CD4-positive, CD25-positive, alpha-beta regulatory T cell (primary cell): ENCODE data around the gene APOL2. TPM values are rescaled to one million over a fixed set of nuclear protein-coding genes. Genes with fewer than 3 reads are reported as not detected.
A peak's percentile ranks its signal among the peaks of the same experiment; 100 is the strongest.
"Not testable (repeated sequence)": the region's sequence is repeated elsewhere in the genome, so short reads cannot be mapped to it uniquely, and the experiment has no call there.

Experiments
- ATAC-seq, 2 donors: fragments of 150-1000 bp; cut with Tn5 transposase; one replicate each; pipeline ENCODE4 v1.10.0; 2021; ENCODE audit warnings: low read depth in 2 of 2, moderate number of reproducible peaks in 2 of 2, moderate library complexity in 1 of 2
- DNase-seq, 3 donors: peaks; one replicate each; pipeline versions ENCODE4 v3.0.0 to v3.0.0-alpha.2; 2012 to 2022; ENCODE audit warnings: mixed read lengths in 1 of 3
- H3K27ac ChIP-seq: one replicate; pipeline ENCODE4 v1.7.0; 2013; ENCODE audit warnings: mild to moderate bottlenecking, low read length; ENCODE audit not compliant: insufficient read depth, poor library complexity, severe bottlenecking
- H3K27me3 ChIP-seq: one replicate; pipeline ENCODE4 v1.7.0; 2013; ENCODE audit warnings: low read length; ENCODE audit not compliant: control insufficient read depth, insufficient read depth
- H3K36me3 ChIP-seq: one replicate; pipeline ENCODE4 v1.7.0; 2013; ENCODE audit warnings: mild to moderate bottlenecking, low read length, moderate library complexity; ENCODE audit not compliant: control insufficient read depth, insufficient read depth
- H3K4me1 ChIP-seq: 2 replicates; pipeline ENCODE4 v1.7.0; 2013; ENCODE audit warnings: mild to moderate bottlenecking, low read length; ENCODE audit not compliant: insufficient read depth, control insufficient read depth, poor library complexity, severe bottlenecking
- H3K4me3 ChIP-seq: one replicate; pipeline ENCODE4 v1.7.0; 2013; ENCODE audit warnings: low read depth, mild to moderate bottlenecking, low read length, moderate library complexity
- H3K9me3 ChIP-seq, 2 experiments: 1 replicate in 1 of 2; 2 replicates in 1 of 2; pipeline ENCODE4 v1.7.0; 2013; ENCODE audit warnings: low read length in 2 of 2, mild to moderate bottlenecking in 1 of 2, moderate library complexity in 1 of 2; ENCODE audit not compliant: control insufficient read depth in 2 of 2
- H3K27ac Mint-ChIP-seq, 3 donors: one replicate each; pipeline ENCODE4 v1.8.0; 2020 to 2022; ENCODE audit warnings: mild to moderate bottlenecking in 3 of 3, mixed read lengths in 3 of 3, moderate library complexity in 2 of 3
- H3K27me3 Mint-ChIP-seq: one replicate; pipeline ENCODE4 v1.8.0; 2022; ENCODE audit warnings: mild to moderate bottlenecking, mixed read lengths
- H3K36me3 Mint-ChIP-seq: one replicate; pipeline ENCODE4 v1.8.0; 2020; ENCODE audit warnings: mixed read lengths
- H3K4me1 Mint-ChIP-seq, 4 donors: one replicate each; pipeline ENCODE4 v1.8.0; 2020 to 2022; ENCODE audit warnings: mixed read lengths in 4 of 4, mild to moderate bottlenecking in 1 of 4
- H3K4me3 Mint-ChIP-seq, 4 donors: one replicate each; pipeline ENCODE4 v1.8.0; 2020 to 2022; ENCODE audit warnings: mild to moderate bottlenecking in 4 of 4, mixed read lengths in 4 of 4, moderate library complexity in 3 of 4
- H3K9me3 Mint-ChIP-seq, 7 donors: one replicate each; pipeline ENCODE4 v1.8.0; 2020 to 2022; ENCODE audit warnings: mixed read lengths in 7 of 7, mild to moderate bottlenecking in 3 of 7, moderate library complexity in 2 of 7
- polyA plus RNA-seq, 4 donors: library from polyadenylated mRNA; unstranded; fragments of 300-500 nt; fragmentation: Illumina TruSeq; gene quantifications; one replicate each; pipeline ENCODE4 v1.2.3, GENCODE V29; 2021
- total RNA-seq: library from RNA; stranded (reverse); gene quantifications from one replicate; pipeline ENCODE4 v1.2.3, GENCODE V29; 2022

Gene APOL2
- total and polyA plus RNA-seq, 5 donors from 2014 or later: 18.8 to 69.7 (median 22.3) TPM

DNA sequence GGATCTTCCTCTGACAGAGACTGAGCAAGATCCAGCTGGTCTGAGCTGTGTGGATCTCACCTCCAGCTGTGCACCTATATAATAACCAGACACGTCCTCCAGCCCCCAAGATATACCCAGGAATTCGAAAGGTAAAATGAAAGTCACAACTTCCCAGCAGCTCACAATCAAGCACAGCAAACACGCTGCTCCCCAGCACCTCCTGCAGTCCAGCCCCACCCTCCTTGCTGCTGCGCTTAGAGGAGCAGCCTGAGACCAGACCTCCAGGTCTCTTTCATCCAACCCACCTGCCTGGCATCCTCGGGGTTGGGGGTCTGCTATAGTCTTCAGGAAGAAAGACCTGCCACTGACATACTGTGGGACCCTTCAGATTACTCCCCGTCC is 34.7 kb downstream of the APOL2 start:
- no peak overlapping the region for H3K4me3 Mint-ChIP-seq
- H3K36me3 Mint-ChIP-seq: no peaks in the 10 kb centered on the region
- peaks cover 22% of the 10 kb centered on the region for H3K27me3 Mint-ChIP-seq
- peaks cover 0 to 9% (median 3%) of the 10 kb centered on the region in 7 donors for H3K9me3 Mint-ChIP-seq
- H3K4me3 ChIP-seq: no peak overlapping the region
- no peaks in the 10 kb centered on the region for H3K4me1 Mint-ChIP-seq
- H3K27ac ChIP-seq: no peak overlapping the region
- peak overlapping the region in 1 of 3 donors; percentile 55 for H3K27ac Mint-ChIP-seq
- peaks cover 4% of the 10 kb centered on the region in 2 experiments for H3K9me3 ChIP-seq
- ATAC-seq (no peak), DNase-seq (no peak)
- H3K4me1 ChIP-seq: no peaks in the 10 kb centered on the region
- H3K27me3 ChIP-seq: no peaks in the 10 kb centered on the region
- H3K36me3 ChIP-seq: no peaks in the 10 kb centered on the region

DNA sequence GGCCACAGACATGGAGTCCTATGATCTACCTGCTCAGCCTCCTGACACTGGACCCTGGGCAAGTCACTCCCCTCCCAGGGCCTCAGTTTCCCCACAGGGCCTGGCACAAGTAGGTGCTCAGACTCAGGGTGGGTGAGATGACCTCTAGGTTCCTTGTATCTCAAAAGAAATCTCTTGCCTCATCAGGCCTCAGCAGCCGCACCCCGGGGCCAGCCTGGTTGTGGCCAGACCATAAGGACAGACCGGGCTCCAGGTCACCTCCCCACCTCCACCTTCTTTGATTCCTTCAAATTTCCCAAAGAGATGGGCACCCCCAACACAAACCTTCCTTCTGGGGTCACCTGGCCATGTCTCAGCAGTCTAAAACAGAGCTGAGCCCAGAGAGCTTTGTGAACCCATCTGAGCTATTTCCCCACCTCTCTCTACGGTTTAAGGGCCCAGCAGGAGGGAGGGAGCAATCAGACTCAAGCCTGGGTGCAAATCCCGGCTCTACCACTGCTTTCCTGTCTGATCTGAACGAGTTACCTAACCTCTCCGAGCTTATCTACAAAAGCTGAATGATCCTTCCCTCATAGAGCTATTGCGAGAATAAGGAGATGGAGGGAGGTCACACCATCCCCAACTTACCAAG is 35.2 kb downstream of the APOL2 start:
- peaks cover 0 to 2% of the 10 kb centered on the region in 2 experiments for H3K9me3 ChIP-seq
- H3K27me3 ChIP-seq: no peaks in the 10 kb centered on the region
- no peaks in the 10 kb centered on the region for H3K4me1 ChIP-seq
- Mint-ChIP-seq H3K4me1 (no peaks in the 10 kb centered on the region), H3K36me3 (no peaks in the 10 kb centered on the region), H3K4me3 (no peak overlapping the region), H3K9me3 (peaks cover 0 to 6% (median 3%) of the 10 kb centered on the region in 7 donors), H3K27ac (no peak overlapping the region), H3K27me3 (peaks cover 20% of the 10 kb centered on the region)
- ATAC-seq: no peak
- no peaks in the 10 kb centered on the region for H3K36me3 ChIP-seq
- no peak overlapping the region for H3K4me3 ChIP-seq
- DNase-seq: no peak
- H3K27ac ChIP-seq: no peak overlapping the region

DNA sequence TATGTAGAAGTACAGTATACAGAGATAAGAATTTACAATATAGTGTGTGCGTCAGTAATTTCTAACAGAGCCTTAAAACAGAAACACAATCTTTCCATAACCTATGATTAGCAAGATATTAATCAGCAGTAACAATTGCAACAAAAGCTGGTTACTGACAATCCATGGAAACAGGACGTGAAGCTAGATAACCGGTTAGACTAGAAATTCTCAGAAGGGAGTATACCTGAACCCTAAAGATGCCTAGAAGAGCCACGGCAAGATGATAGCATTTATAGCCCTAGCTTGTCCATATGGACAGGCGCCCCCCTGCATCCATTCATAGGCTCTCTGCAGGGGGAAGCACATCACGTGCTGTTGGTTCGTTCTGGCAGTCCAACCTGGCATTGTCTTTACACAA is 35.9 kb downstream of the APOL2 start:
- H3K27ac ChIP-seq, H3K4me1 Mint-ChIP-seq, H3K36me3 Mint-ChIP-seq, H3K27me3 ChIP-seq, H3K4me3 Mint-ChIP-seq, DNase-seq, ATAC-seq, H3K4me3 ChIP-seq, H3K9me3 ChIP-seq, H3K4me1 ChIP-seq, H3K36me3 ChIP-seq, H3K27ac Mint-ChIP-seq, H3K9me3 Mint-ChIP-seq: not testable (repeated sequence)
- H3K27me3 Mint-ChIP-seq: peaks cover 15% of the 10 kb centered on the region

DNA sequence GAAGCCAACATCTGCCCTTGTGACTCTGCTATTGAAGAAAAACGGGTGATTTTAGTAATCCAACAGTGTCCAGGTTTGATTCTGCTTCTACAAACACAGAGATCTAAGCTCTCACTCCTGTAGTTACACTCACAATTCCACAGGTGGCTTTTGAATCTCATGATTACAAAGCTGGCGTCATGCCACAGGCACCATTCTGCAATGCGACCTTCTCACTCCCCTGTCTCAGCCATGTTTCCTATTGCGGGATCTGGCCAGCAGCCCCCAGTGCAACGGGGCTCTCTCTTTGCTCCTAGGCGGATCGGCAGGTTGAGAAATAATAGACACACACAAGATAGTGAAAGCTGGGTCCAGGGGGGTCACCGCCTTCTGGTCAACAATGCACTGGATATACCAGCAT is 36.4 kb downstream of the APOL2 start:
- not testable (repeated sequence) for ATAC-seq, H3K27ac ChIP-seq, H3K4me1 ChIP-seq, H3K9me3 ChIP-seq, H3K9me3 Mint-ChIP-seq, H3K27ac Mint-ChIP-seq, H3K27me3 Mint-ChIP-seq, H3K4me3 Mint-ChIP-seq, H3K4me1 Mint-ChIP-seq, H3K36me3 Mint-ChIP-seq, DNase-seq, H3K4me3 ChIP-seq, H3K36me3 ChIP-seq, H3K27me3 ChIP-seq

DNA sequence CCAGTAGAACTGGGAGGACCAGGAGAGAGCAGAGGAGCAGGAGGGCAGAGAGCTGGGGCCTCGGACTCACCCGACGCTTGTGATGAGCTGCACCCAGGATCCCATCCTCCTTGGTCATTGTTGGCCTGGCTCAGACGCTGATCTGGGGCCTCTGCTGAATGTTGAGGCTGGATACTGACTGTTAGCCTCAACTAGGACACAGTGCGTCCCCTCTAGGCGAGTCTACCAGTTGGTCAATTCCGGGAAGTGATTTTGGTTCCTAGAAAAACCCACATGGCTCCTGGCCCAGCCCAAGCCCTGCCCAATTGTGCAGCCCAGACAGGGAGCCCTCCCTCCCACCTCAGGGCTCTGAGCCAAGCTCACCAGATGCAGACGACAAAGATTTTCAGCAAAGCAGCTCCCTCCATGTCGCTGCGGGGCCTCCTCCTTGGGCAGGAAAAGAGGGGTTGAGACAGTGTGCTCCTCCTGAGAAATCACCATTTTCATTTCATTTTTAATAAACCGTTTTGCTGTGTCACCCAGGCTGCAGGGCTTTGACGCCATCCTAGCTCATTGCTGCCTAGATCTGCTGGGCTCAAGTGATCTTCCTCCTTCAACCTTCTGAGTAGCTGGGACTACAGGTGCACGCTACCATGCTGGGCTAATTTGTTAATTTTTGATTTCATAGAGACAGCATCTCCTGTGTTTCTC is 37.6 kb downstream of the APOL2 start, which contains the start of gene APOL4:
Gene APOL4, minus strand, starts transcription at position 180 of the 690 bp plus-strand sequence. Its CDS starts 75 bp downstream, at position 105.
- no peak within 1 kb of the TSS for H3K4me3 Mint-ChIP-seq
- H3K27ac Mint-ChIP-seq: no peak within 1 kb of the TSS
- ATAC-seq: no peak

DNA sequence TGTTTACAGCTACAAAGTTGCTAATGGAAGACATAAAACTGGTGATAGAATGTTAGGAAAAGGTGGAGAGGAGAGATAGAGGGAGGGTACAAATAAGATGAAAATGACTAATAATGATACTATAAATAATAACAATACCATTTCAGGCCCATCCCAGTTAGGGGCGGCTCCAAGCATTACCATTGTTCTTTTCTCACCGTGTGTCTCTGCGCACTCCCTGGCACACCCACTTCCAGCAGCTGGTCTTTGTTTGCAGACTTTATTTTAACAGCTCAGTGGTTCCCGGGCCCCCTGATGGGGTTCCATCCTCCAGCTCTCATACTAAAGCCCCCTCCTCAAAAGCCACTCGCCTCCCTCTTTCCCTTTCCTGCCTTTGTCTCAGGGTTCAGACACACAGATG is 38.3 kb downstream of the APOL2 start:
- not testable (repeated sequence) for H3K4me3 ChIP-seq, H3K27me3 ChIP-seq, H3K36me3 ChIP-seq, H3K27ac ChIP-seq, H3K9me3 ChIP-seq, H3K9me3 Mint-ChIP-seq, H3K27ac Mint-ChIP-seq, H3K4me3 Mint-ChIP-seq, ATAC-seq, H3K27me3 Mint-ChIP-seq, DNase-seq, H3K4me1 ChIP-seq, H3K36me3 Mint-ChIP-seq
- H3K4me1 Mint-ChIP-seq: peaks cover 0 to 10% (median 4%) of the 10 kb centered on the region in 4 donors

More for the DNA sequence above, 37.6 kb downstream of the APOL2 start, which contains the start of gene APOL4:
- Mint-ChIP-seq H3K27me3 (peaks cover 10% of the 10 kb centered on the region), H3K4me1 (peaks cover 0 to 10% (median 4%) of the 10 kb centered on the region in 4 donors), H3K9me3 (peaks cover 0 to 1% (median 0%) of the 10 kb centered on the region in 7 donors), H3K36me3 (no peaks in the 10 kb centered on the region)
- peak in 1 of 3 donors; percentile 23 for DNase-seq
- H3K4me3 ChIP-seq: no peak within 1 kb of the TSS
- H3K27me3 ChIP-seq: no peaks in the 10 kb centered on the region
- H3K27ac ChIP-seq: no peak within 1 kb of the TSS
- H3K4me1 ChIP-seq: no peaks in the 10 kb centered on the region
- H3K36me3 ChIP-seq: no peaks in the 10 kb centered on the region
- no peaks in the 10 kb centered on the region for H3K9me3 ChIP-seq

DNA sequence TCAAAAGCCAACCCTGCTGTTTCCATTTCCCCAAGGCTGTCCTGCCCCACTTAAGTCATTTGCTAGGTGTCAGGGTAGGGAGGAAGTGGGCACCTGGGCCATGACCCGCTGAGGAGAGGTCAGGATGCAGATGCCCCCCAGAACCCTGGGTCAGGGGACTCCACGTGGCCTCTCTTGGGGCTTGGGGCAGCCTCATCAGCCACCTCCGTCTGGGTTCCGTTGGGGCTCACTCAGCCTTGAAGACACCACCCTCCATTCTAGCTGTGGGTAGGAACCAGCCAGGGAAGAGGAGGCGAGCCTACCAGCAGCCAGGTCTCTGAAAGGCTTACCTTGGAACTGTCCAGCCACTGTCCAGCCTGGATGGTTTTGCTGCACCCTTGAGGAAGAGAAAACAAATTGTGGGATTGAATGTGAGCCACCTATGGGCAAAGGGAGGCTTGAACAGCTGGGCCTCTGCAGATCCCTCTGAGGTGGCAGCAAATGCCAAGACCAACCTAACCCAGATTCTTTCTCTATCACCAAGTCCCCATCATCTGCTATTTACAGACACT is 40.3 kb downstream of the APOL2 start:
- Mint-ChIP-seq H3K27ac (no peak overlapping the region), H3K4me1 (peaks cover 0 to 14% (median 4%) of the 10 kb centered on the region in 4 donors)
- ATAC-seq: no peak

More for the DNA sequence above, 40.3 kb downstream of the APOL2 start:
- H3K4me3 ChIP-seq: no peak overlapping the region
- peaks cover 10% of the 10 kb centered on the region for H3K27me3 Mint-ChIP-seq
- no peaks in the 10 kb centered on the region for H3K36me3 Mint-ChIP-seq
- H3K9me3 ChIP-seq: no peaks in the 10 kb centered on the region
- H3K4me3 Mint-ChIP-seq: no peak overlapping the region
- no peaks in the 10 kb centered on the region for H3K4me1 ChIP-seq
- no peaks in the 10 kb centered on the region for H3K9me3 Mint-ChIP-seq
- H3K36me3 ChIP-seq: no peaks in the 10 kb centered on the region
- DNase-seq: no peak
- H3K27ac ChIP-seq: no peak overlapping the region
- no peaks in the 10 kb centered on the region for H3K27me3 ChIP-seq
